HepG2 (cell line): ENCODE data around the gene CHPF. TPM values are rescaled to one million over a fixed set of nuclear protein-coding genes. Genes with fewer than 3 reads are reported as not detected.

Experiments
- CREB1 ChIP-seq, 2 experiments: fragments of 450-650 bp in 1 of 2; IDR thresholded peaks; 2 replicates each; pipeline ENCODE4 v1.6.1; 2016 to 2017; ENCODE audit warnings: control low read depth in 1 of 2, mild to moderate bottlenecking in 1 of 2, missing compliant biosample characterization in 1 of 2, missing genetic modification characterization in 1 of 2
- DBP ChIP-seq: sonication (generic); formaldehyde crosslinking; IDR thresholded peaks from 2 replicates; pipeline ENCODE4 v1.4.0; 2020; ENCODE audit warnings: missing genetic modification reagents; ENCODE audit errors: not compliant biosample characterization
- ELF1 ChIP-seq: sonication (generic); formaldehyde crosslinking; IDR thresholded peaks from 2 replicates; pipeline ENCODE4 v1.4.0; 2020; ENCODE audit warnings: missing genetic modification reagents
- FLYWCH1 ChIP-seq: sonication (generic); formaldehyde crosslinking; IDR thresholded peaks from 2 replicates; pipeline ENCODE4 v1.8.1; 2023; ENCODE audit warnings: mild to moderate bottlenecking, missing genetic modification reagents
- FOXM1 ChIP-seq: sonication (generic); formaldehyde crosslinking; IDR thresholded peaks from 2 replicates; pipeline ENCODE4 v1.5.0; 2020; ENCODE audit warnings: missing genetic modification reagents
- GPN1 ChIP-seq: sonication (generic); formaldehyde crosslinking; IDR thresholded peaks from 2 replicates; pipeline ENCODE4 v1.5.1; 2020; ENCODE audit warnings: missing genetic modification reagents, borderline replicate concordance
- GTF2F1 ChIP-seq: fragments of 150-350 bp; IDR thresholded peaks from 2 replicates; pipeline ENCODE4 v1.6.1; 2014; ENCODE audit warnings: low read length
- HDAC6 ChIP-seq: fragments of 200-600 bp; sonication (generic); IDR thresholded peaks from 2 replicates; pipeline ENCODE4 v1.7.0; 2017; ENCODE audit warnings: mild to moderate bottlenecking, antibody characterized with exemption, low read length, low read depth
- MBD4 ChIP-seq: IDR thresholded peaks from 2 replicates; pipeline ENCODE4 v1.6.1; 2012; ENCODE audit warnings: low read length, inconsistent platforms, borderline replicate concordance
- NFIC ChIP-seq: IDR thresholded peaks from 2 replicates; pipeline ENCODE4 v1.6.1; 2012; ENCODE audit warnings: mild to moderate bottlenecking, low read length, inconsistent platforms
- NFKBIZ ChIP-seq: IDR thresholded peaks from 2 replicates; pipeline ENCODE4 v1.6.1; 2018; ENCODE audit warnings: missing genetic modification reagents, missing compliant biosample characterization
- RXRA ChIP-seq: sonication (generic); formaldehyde crosslinking; IDR thresholded peaks from 2 replicates; pipeline ENCODE4 v1.5.1; 2020; ENCODE audit warnings: missing genetic modification reagents
- SNAI1 ChIP-seq: sonication (generic); formaldehyde crosslinking; IDR thresholded peaks from 2 replicates; pipeline ENCODE4 v1.5.0; 2020; ENCODE audit warnings: mild to moderate bottlenecking, missing genetic modification reagents, borderline replicate concordance
- TERF1 ChIP-seq: sonication (generic); formaldehyde crosslinking; IDR thresholded peaks from 2 replicates; pipeline ENCODE4 v1.8.0; 2022; ENCODE audit warnings: mild to moderate bottlenecking, missing genetic modification reagents, moderate library complexity
- U2AF1 ChIP-seq: fragments of 200-400 bp; formaldehyde crosslinking; optimal IDR thresholded peaks from 2 replicates; pipeline ENCODE3; 2017; ENCODE audit warnings: mild to moderate bottlenecking, low read depth, low read length
- UBTF ChIP-seq: sonication (generic); formaldehyde crosslinking; IDR thresholded peaks from 2 replicates; pipeline ENCODE4 v1.4.0; 2020; ENCODE audit warnings: mild to moderate bottlenecking, missing genetic modification reagents
- ZFAT ChIP-seq: sonication (generic); formaldehyde crosslinking; conservative IDR thresholded peaks from 2 replicates; pipeline ENCODE4 v1.8.1; 2023; ENCODE audit warnings: missing genetic modification reagents, inconsistent platforms
- ZNF281 ChIP-seq: sonication (generic); formaldehyde crosslinking; IDR thresholded peaks from 2 replicates; pipeline ENCODE4 v1.4.0; 2020; ENCODE audit warnings: missing genetic modification reagents, borderline replicate concordance
- ZNF7 ChIP-seq: IDR thresholded peaks from 2 replicates; pipeline ENCODE4 v1.6.1; 2016; ENCODE audit warnings: missing biosample characterization, missing genetic modification reagents
- ZNF891 ChIP-seq: sonication (generic); formaldehyde crosslinking; IDR thresholded peaks from 2 replicates; pipeline ENCODE4 v1.5.0; 2020; ENCODE audit warnings: mild to moderate bottlenecking, missing genetic modification reagents
- polyA plus RNA-seq, 8 experiments: library from polyadenylated mRNA; depleted of rRNA in 3 of 8; stranded (reverse) in 7 of 8; unstranded in 1 of 8; fragments of >200 nt; fragmentation: Illumina TruSeq in 4 of 8; extraction: Trizol in 4 of 8; gene quantifications; 2 replicates each; pipeline versions ENCODE4 v1.2.1 to v1.2.3, GENCODE V29; 2011 to 2016; ENCODE audit warnings: low read depth in 4 of 8, missing spikeins in 1 of 8, mixed read lengths in 1 of 8; ENCODE audit not compliant: insufficient read depth in 1 of 8
- total RNA-seq, 5 experiments: library from RNA; depleted of rRNA; stranded (reverse); fragments of >200 nt; fragmentation: Illumina TruSeq; extraction: Trizol; gene quantifications; 2 replicates each; pipeline ENCODE4 v1.2.3, GENCODE V29; 2016; ENCODE audit warnings: low read depth in 1 of 5
- TF ChIP-seq, protein P1 (sequence below): IDR thresholded peaks from 2 replicates; pipeline ENCODE4 v1.6.1; 2016; ENCODE audit warnings: missing compliant biosample characterization, missing genetic modification reagents, borderline replicate concordance

The CHPF gene
- total and polyA plus RNA-seq, 2 of the 13 experiments (the other 11 are each of a cell fraction or from before 2014, with no cell fraction given) = 79.6 to 111 TPM

GRCh38 chr2:219542931-219543595 lies 546 bp downstream of the CHPF start (continued):
- peak; percentile 48 for TF ChIP-seq ELF1 (CRISPR knock-in tag)
- TF ChIP-seq NFKBIZ = no peak
- no peak for TF ChIP-seq FLYWCH1 (CRISPR knock-in tag)
- no peak; the same call in 1 of the 2 replicates for TF ChIP-seq ZFAT (CRISPR knock-in tag)
- no peak for TF ChIP-seq U2AF1
- no peak for TF ChIP-seq CREB1 (IDR thresholded peaks at IDR 0.05)
- TF ChIP-seq CREB1 (CRISPR knock-in tag; IDR thresholded peaks at IDR 0.05) = no peak
- TF ChIP-seq RXRA = 0 out of 2 replicates have a peak, but pooled peaks have one; percentile 49
- TF ChIP-seq DBP = no peak
- 0 out of 2 replicates have a peak, but pooled peaks have one; percentile 40 for TF ChIP-seq TERF1 (CRISPR knock-in tag)
- no peak for TF ChIP-seq SNAI1 (CRISPR knock-in tag)
- TF ChIP-seq ZNF891 (CRISPR knock-in tag) = no peak
- no peak for TF ChIP-seq ZNF281 (CRISPR knock-in tag)
- no peak for TF ChIP-seq MBD4
- TF ChIP-seq NFIC = no peak
- peak; percentile 58; the same call in 1 of the 2 replicates for TF ChIP-seq GPN1 (CRISPR knock-in tag)
- peak; percentile 84 for TF ChIP-seq UBTF (CRISPR knock-in tag)
- TF ChIP-seq ZNF7 (CRISPR knock-in tag) = no peak
- no peak for TF ChIP-seq GTF2F1
- TF ChIP-seq FOXM1 = no peak
- TF ChIP-seq, protein P1, sequence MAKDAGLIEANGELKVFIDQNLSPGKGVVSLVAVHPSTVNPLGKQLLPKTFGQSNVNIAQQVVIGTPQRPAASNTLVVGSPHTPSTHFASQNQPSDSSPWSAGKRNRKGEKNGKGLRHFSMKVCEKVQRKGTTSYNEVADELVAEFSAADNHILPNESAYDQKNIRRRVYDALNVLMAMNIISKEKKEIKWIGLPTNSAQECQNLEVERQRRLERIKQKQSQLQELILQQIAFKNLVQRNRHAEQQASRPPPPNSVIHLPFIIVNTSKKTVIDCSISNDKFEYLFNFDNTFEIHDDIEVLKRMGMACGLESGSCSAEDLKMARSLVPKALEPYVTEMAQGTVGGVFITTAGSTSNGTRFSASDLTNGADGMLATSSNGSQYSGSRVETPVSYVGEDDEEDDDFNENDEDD = no peak
- TF ChIP-seq HDAC6 = no peak
